H1 (cell line): ENCODE results near the gene RBFOX1. TPM values are rescaled to one million over a fixed set of nuclear protein-coding genes. Genes with fewer than 3 reads are reported as not detected.

Source experiments
- CTCF ChIA-PET: fragments of 300-600 bp; sonication (Branson Sonifier 250); formaldehyde crosslinking; loops from one replicate; lab custom pipeline; 2021; ENCODE audit not compliant: partially characterized antibody; lab: Charles Lee
- POLR2A ChIA-PET: fragments of 300-600 bp; sonication (Branson Sonifier 250); formaldehyde crosslinking; loops from one replicate; lab custom pipeline; 2021; ENCODE audit warnings: inconsistent platforms; ENCODE audit not compliant: partially characterized antibody; lab: Charles Lee
- DNase-seq, 2 experiments: peaks; one replicate each; pipeline versions ENCODE4 v3.0.0 to v3.0.0-alpha.2; 2010 to 2022; ENCODE audit warnings: low spot score in 2 of 2, low read depth in 1 of 2, mixed read lengths in 1 of 2
- FAIRE-seq: peaks from 2 replicates; lab custom pipeline; 2011; peaks lifted over from hg19 to GRCh38; lab: Jason Lieb, UNC
- H2AFZ ChIP-seq: 2 replicates; pipeline ENCODE4 v1.8.1; 2012; ENCODE audit warnings: low read length, inconsistent platforms
- H2AK5ac ChIP-seq: 2 replicates; pipeline ENCODE4 v1.6.1; 2013; ENCODE audit warnings: low read depth, low read length
- H2BK120ac ChIP-seq: replicated peaks from 2 replicates; pipeline ENCODE3; 2013; ENCODE audit warnings: low read depth, low read length, inconsistent platforms
- H2BK12ac ChIP-seq: 2 replicates; pipeline ENCODE4 v1.6.1; 2013; ENCODE audit warnings: low read depth, low read length
- H2BK15ac ChIP-seq: 2 replicates; pipeline ENCODE4 v1.6.1; 2013; ENCODE audit warnings: low read length
- H2BK20ac ChIP-seq: 2 replicates; pipeline ENCODE4 v1.6.1; 2013; ENCODE audit warnings: low read length
- H2BK5ac ChIP-seq: 2 replicates; pipeline ENCODE4 v1.6.1; 2013; ENCODE audit warnings: low read depth, low read length
- H3K14ac ChIP-seq: 2 replicates; pipeline ENCODE4 v1.6.1; 2013; ENCODE audit warnings: inconsistent platforms; ENCODE audit not compliant: insufficient read length
- H3K18ac ChIP-seq: 2 replicates; pipeline ENCODE4 v1.6.1; 2013; ENCODE audit warnings: low read length; ENCODE audit errors: extremely low read depth
- H3K23ac ChIP-seq: 2 replicates; pipeline ENCODE4 v1.6.1; 2013; ENCODE audit warnings: inconsistent platforms; ENCODE audit not compliant: insufficient read length
- H3K23me2 ChIP-seq: 2 replicates; pipeline ENCODE4 v1.6.1; 2013; ENCODE audit warnings: low read depth, low read length
- H3K27ac ChIP-seq: 2 replicates; pipeline ENCODE4 v1.6.1; 2011; ENCODE audit warnings: low read depth, low read length, inconsistent platforms
- H3K27me3 ChIP-seq, 4 experiments: replicated peaks in 1 of 4; 1 replicate in 1 of 4; 2 replicates in 3 of 4; pipeline versions ENCODE4 v1.6.1 to v1.8.1; 2011 to 2013; ENCODE audit warnings: low read length in 3 of 4, mild to moderate bottlenecking in 3 of 4, inconsistent platforms in 2 of 4, mixed read lengths in 2 of 4, moderate library complexity in 1 of 4; ENCODE audit not compliant: control insufficient read depth in 3 of 4, insufficient read depth in 3 of 4; ENCODE audit errors: extremely low read depth in 1 of 4
- H3K36me3 ChIP-seq, 4 experiments: 2 replicates each; pipeline versions ENCODE4 v1.6.1 to v1.8.1; 2011 to 2013; ENCODE audit warnings: mild to moderate bottlenecking in 4 of 4, low read length in 3 of 4, moderate library complexity in 2 of 4, control low read depth in 1 of 4, inconsistent platforms in 1 of 4; ENCODE audit not compliant: insufficient read depth in 4 of 4, control insufficient read depth in 2 of 4
- H3K4ac ChIP-seq: replicated peaks from 2 replicates; pipeline ENCODE3; 2013; ENCODE audit warnings: low read length, low read depth, mixed read lengths, inconsistent platforms; ENCODE audit not compliant: insufficient read length
- H3K4me1 ChIP-seq, 4 experiments: replicated peaks in 1 of 4; 1 replicate in 1 of 4; 2 replicates in 3 of 4; pipeline versions ENCODE4 v1.6.1 to v1.8.1; 2011 to 2013; ENCODE audit warnings: low read length in 3 of 4, inconsistent platforms in 2 of 4, mixed read lengths in 1 of 4; ENCODE audit not compliant: insufficient read depth in 4 of 4, control insufficient read depth in 3 of 4
- H3K4me2 ChIP-seq, 2 experiments: 2 replicates each; pipeline versions ENCODE4 v1.6.1 to v1.8.1; 2011 to 2013; ENCODE audit warnings: low read depth in 2 of 2, low read length in 2 of 2, control low read depth in 1 of 2, inconsistent platforms in 1 of 2, mild to moderate bottlenecking in 1 of 2; ENCODE audit not compliant: insufficient read depth in 1 of 2
- H3K4me3 ChIP-seq, 4 experiments: fragments of 200-600, 300-600 bp in 1 of 4; sonication (generic), shearing (Covaris generic), sonication (Bioruptor Twin) in 1 of 4; 2 replicates each; pipeline versions ENCODE4 v1.5.1 to v1.8.1; 2011 to 2016; ENCODE audit warnings: low read length in 4 of 4, low read depth in 3 of 4, control low read depth in 2 of 4, inconsistent platforms in 2 of 4, mild to moderate bottlenecking in 2 of 4, mixed read lengths in 1 of 4, moderate library complexity in 1 of 4; ENCODE audit not compliant: insufficient read depth in 2 of 4; ENCODE audit errors: extremely low read depth in 1 of 4
- H3K56ac ChIP-seq: replicated peaks from 2 replicates; pipeline ENCODE3; 2013; ENCODE audit warnings: low read depth, mild to moderate bottlenecking, mixed read lengths, low read length, inconsistent platforms; ENCODE audit not compliant: insufficient read length
- H3K79me1 ChIP-seq: 2 replicates; pipeline ENCODE4 v1.6.1; 2013; ENCODE audit warnings: low read depth, low read length, control low read depth
- H3K79me2 ChIP-seq, 2 experiments: 2 replicates each; pipeline versions ENCODE4 v1.6.1 to v1.8.1; 2012 to 2013; ENCODE audit warnings: low read length in 2 of 2, mild to moderate bottlenecking in 2 of 2, inconsistent platforms in 1 of 2; ENCODE audit not compliant: insufficient read depth in 2 of 2, control insufficient read depth in 1 of 2
- H3K9ac ChIP-seq, 4 experiments: replicated peaks in 1 of 4; 1 replicate in 1 of 4; 2 replicates in 3 of 4; pipeline versions ENCODE4 v1.6.1 to v1.8.1; 2011 to 2013; ENCODE audit warnings: low read depth in 3 of 4, low read length in 3 of 4, control low read depth in 2 of 4, mild to moderate bottlenecking in 2 of 4, moderate library complexity in 2 of 4, inconsistent platforms in 1 of 4; ENCODE audit errors: extremely low read depth in 1 of 4
- H3K9me3 ChIP-seq, 2 experiments: 2 replicates each; pipeline versions ENCODE4 v1.6.1 to v1.8.1; 2012 to 2013; ENCODE audit warnings: mild to moderate bottlenecking in 2 of 2, moderate library complexity in 2 of 2, control low read depth in 1 of 2, inconsistent platforms in 1 of 2, low read depth in 1 of 2, low read length in 1 of 2, mixed read lengths in 1 of 2; ENCODE audit not compliant: insufficient read depth in 2 of 2
- H4K20me1 ChIP-seq, 2 experiments: replicated peaks in 1 of 2; 2 replicates each; pipeline versions ENCODE3 to v1.8.1; 2011 to 2013; ENCODE audit warnings: inconsistent platforms in 2 of 2, low read length in 2 of 2, mild to moderate bottlenecking in 1 of 2; ENCODE audit not compliant: insufficient read depth in 2 of 2, control insufficient read depth in 1 of 2
- H4K5ac ChIP-seq: 2 replicates; pipeline ENCODE4 v1.6.1; 2013; ENCODE audit warnings: low read length, low read depth, mixed read lengths, inconsistent platforms; ENCODE audit not compliant: insufficient read length
- H4K8ac ChIP-seq: 2 replicates; pipeline ENCODE4 v1.8.0; 2013; ENCODE audit warnings: mild to moderate bottlenecking, moderate library complexity, low read length, inconsistent platforms; ENCODE audit not compliant: insufficient read depth; ENCODE audit errors: extremely low read depth
- H4K91ac ChIP-seq: replicated peaks from 2 replicates; pipeline ENCODE3; 2013; ENCODE audit warnings: low read length, mixed read lengths, inconsistent platforms; ENCODE audit not compliant: insufficient read length
- ASH2L ChIP-seq: fragments of 200-600, 300-600 bp; sonication (generic); IDR thresholded peaks from one replicate; pipeline ENCODE4 v1.7.1; 2017; ENCODE audit warnings: low read length
- BCL11A ChIP-seq, 2 experiments: IDR thresholded peaks; one replicate each; pipeline ENCODE4 v1.6.1; 2011; ENCODE audit warnings: low read depth in 2 of 2, low read length in 2 of 2, mild to moderate bottlenecking in 2 of 2
- CBX5 ChIP-seq: fragments of 300-800, 300-1000 bp; sonication (generic); IDR thresholded peaks from 2 replicates; pipeline ENCODE4 v1.7.1; 2016; ENCODE audit warnings: antibody characterized with exemption, low read length, low read depth
- CTBP2 ChIP-seq: IDR thresholded peaks from 2 replicates; pipeline ENCODE4 v1.7.0; 2011; ENCODE audit warnings: borderline replicate concordance, mild to moderate bottlenecking, moderate library complexity, mixed read lengths, low read length; ENCODE audit not compliant: insufficient read depth, insufficient read length
- GABPA ChIP-seq: IDR thresholded peaks from 2 replicates; pipeline ENCODE4 v1.6.1; 2011; ENCODE audit warnings: mild to moderate bottlenecking, low read length, moderate library complexity, borderline replicate concordance; ENCODE audit not compliant: insufficient read depth
- HDAC6 ChIP-seq: IDR thresholded peaks from one replicate; pipeline ENCODE4 v1.7.1; 2012; ENCODE audit warnings: low read depth, mild to moderate bottlenecking, inconsistent platforms, low read length, moderate library complexity
- KDM5A ChIP-seq: fragments of 200-600 bp; IDR thresholded peaks from 2 replicates; pipeline ENCODE4 v1.7.1; 2012; ENCODE audit warnings: mild to moderate bottlenecking, low read length, inconsistent platforms, mixed read lengths
- POU5F1 ChIP-seq: IDR thresholded peaks from 2 replicates; pipeline ENCODE4 v1.6.1; 2011; ENCODE audit warnings: low read depth, mild to moderate bottlenecking, low read length, moderate library complexity
- SP2 ChIP-seq: IDR thresholded peaks from 2 replicates; pipeline ENCODE4 v1.6.1; 2012; ENCODE audit warnings: mild to moderate bottlenecking, low read length, inconsistent platforms
- SP4 ChIP-seq: IDR thresholded peaks from 2 replicates; pipeline ENCODE4 v1.6.1; 2012; ENCODE audit warnings: low read length, inconsistent platforms
- TCF12 ChIP-seq: IDR thresholded peaks from 2 replicates; pipeline ENCODE4 v1.6.1; 2011; ENCODE audit warnings: low read depth, mild to moderate bottlenecking, low read length
- WGBS, 2 experiments: shearing (Covaris generic) in 1 of 2; methylation state at CpG; one replicate each; pipeline versions ENCODE4 v1.1.6 to v1.1.7; 2013 to 2015; ENCODE audit warnings: low lambda C conversion rate in 2 of 2, mixed read lengths in 2 of 2, inconsistent platforms in 1 of 2, low coverage in 1 of 2, missing lambda C conversion rate in 1 of 2; ENCODE audit not compliant: insufficient replicate concordance in 2 of 2, insufficient coverage in 1 of 2, insufficient read length in 1 of 2; ENCODE audit errors: extremely low coverage in 1 of 2, missing lambda C conversion rate in 1 of 2; 5-methylcytosine and 5-hydroxymethylcytosine counted together
- polyA plus RNA-seq, 7 experiments: library from polyadenylated mRNA; depleted of rRNA in 3 of 7; stranded (reverse) in 5 of 7; unstranded in 2 of 7; fragments of >200 nt in 5 of 7; fragments of 200-250 nt in 2 of 7; gene quantifications; 1 replicate in 5 of 7; 2 replicates in 1 of 7; 4 replicates in 1 of 7; pipeline versions ENCODE4 v1.2.1 to v1.2.3, GENCODE V29; 2011 to 2013; ENCODE audit warnings: missing spikeins in 2 of 7, mixed read lengths in 2 of 7
- total RNA-seq: library from RNA; stranded (reverse); fragmentation: NEBNext Ultra II Directional; extraction: Animal tissue kit (Norgen Biotek cat#: 25700); gene quantifications from 2 replicates; pipeline ENCODE4 v1.2.1, GENCODE V29; 2021
- TF ChIP-seq, protein P1 (sequence below): IDR thresholded peaks from 2 replicates; pipeline ENCODE4 v1.6.1; 2011; ENCODE audit warnings: low read depth, mild to moderate bottlenecking, low read length; ENCODE audit not compliant: insufficient read depth
- TF ChIP-seq, protein P2 (sequence below): IDR thresholded peaks from 2 replicates; pipeline ENCODE4 v1.6.1; 2012; ENCODE audit warnings: inconsistent platforms

RBFOX1 gene
- total and polyA plus RNA-seq, 2 of the 8 experiments (the other 6 are each of a cell fraction or from before 2014, with no cell fraction given), result 1.7 to 2.8 TPM

DNA sequence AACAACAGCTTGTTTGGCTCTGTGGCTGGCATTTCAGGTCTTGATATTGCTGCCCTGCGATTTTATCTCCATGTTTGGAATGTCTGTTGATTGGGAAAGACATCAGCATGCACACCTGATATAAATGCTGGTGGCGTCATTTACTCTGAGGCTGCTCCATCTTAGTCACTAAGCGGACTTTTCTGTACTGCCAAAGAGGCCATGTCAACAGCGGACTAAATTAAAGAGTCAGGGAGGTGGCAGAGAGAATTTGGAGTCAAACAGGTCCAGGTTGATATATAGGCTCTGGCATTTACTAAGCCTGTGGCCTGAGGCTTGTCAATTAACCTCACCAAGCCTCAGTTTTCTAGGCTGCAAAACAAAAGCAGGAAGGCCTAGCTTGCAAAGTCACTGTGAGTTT, 6.2 kb downstream of the RBFOX1 start:
- no peak for FAIRE-seq

More for the DNA sequence above, 6.2 kb downstream of the RBFOX1 start:
- WGBS, 2 experiments, result 88% methylated on average over 4 of the region's 4 CpGs; no CpG with 5 or more reads in 1 of the 2 experiments
- Histone ChIP-seq H3K9me3 (no peaks in the 10 kb centered on the region), H3K23me2 (no peaks in the 10 kb centered on the region), H2BK20ac (no peak overlapping the region), H3K18ac (no peak overlapping the region), H4K5ac (no peak overlapping the region), H3K14ac (no peak overlapping the region), H3K4me3 (no peak overlapping the region), H3K4me2 (no peak overlapping the region), H3K27me3 (no peaks in the 10 kb centered on the region), H2BK15ac (no peak overlapping the region), H3K79me1 (no peaks in the 10 kb centered on the region), H4K8ac (no peak overlapping the region), H2BK120ac (no peak overlapping the region), H2BK12ac (no peak overlapping the region), H2AFZ (no peak overlapping the region), H2BK5ac (no peak overlapping the region), H3K23ac (no peak overlapping the region), H2AK5ac (no peak overlapping the region), H3K4ac (no peak overlapping the region), H3K56ac (no peak overlapping the region), H4K91ac (no peak overlapping the region), H3K9ac (no peak overlapping the region), H3K27ac (no peak overlapping the region), H3K79me2 (no peaks in the 10 kb centered on the region), H3K36me3 (no peaks in the 10 kb centered on the region), H4K20me1 (no peaks in the 10 kb centered on the region), H3K4me1 (no peaks in the 10 kb centered on the region)
- no peak for TF ChIP-seq CBX5
- TF ChIP-seq ASH2L, result no peak
- no peak for TF ChIP-seq GABPA
- TF ChIP-seq CTBP2, result no peak
- TF ChIP-seq, protein P1, sequence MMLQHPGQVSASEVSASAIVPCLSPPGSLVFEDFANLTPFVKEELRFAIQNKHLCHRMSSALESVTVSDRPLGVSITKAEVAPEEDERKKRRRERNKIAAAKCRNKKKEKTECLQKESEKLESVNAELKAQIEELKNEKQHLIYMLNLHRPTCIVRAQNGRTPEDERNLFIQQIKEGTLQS, result no peak
- TF ChIP-seq HDAC6, result no peak
- TF ChIP-seq, protein P2, sequence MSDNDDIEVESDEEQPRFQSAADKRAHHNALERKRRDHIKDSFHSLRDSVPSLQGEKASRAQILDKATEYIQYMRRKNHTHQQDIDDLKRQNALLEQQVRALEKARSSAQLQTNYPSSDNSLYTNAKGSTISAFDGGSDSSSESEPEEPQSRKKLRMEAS, result no peak
- no peak for TF ChIP-seq BCL11A (IDR thresholded peaks at IDR 0.05; ENCODE audit: low read depth in 2 of 2, low read length in 2 of 2)
- TF ChIP-seq SP2, result no peak
- no peak for TF ChIP-seq POU5F1
- no peak for TF ChIP-seq SP4
- TF ChIP-seq TCF12, result no peak
- TF ChIP-seq KDM5A, result no peak
- POLR2A ChIA-PET, result no interaction called here
- DNase-seq, result no peak
- CTCF ChIA-PET, result interaction anchor here (0.8 to 1.5 kb wide), 2 partner anchors 11 to 25 kb away, joined by 4 to 5 read pairs; no protein-coding TSS in a partner anchor
